Adrenal gland (tissue), 12 donors: Measurements from ENCODE around the gene FRK. TPM values are rescaled to one million over a fixed set of nuclear protein-coding genes. Genes with fewer than 3 reads are reported as not detected.
"Not testable (repeated sequence)": the region's sequence is repeated elsewhere in the genome, so short reads cannot be mapped to it uniquely, and the experiment has no call there.

Source experiments
- DNase-seq, 7 donors: peaks; one replicate each; pipeline ENCODE4 v3.0.0-alpha.2; 2019 to 2020
- H3K27ac ChIP-seq, 5 donors: fragments of 200-600 bp; sonication (generic) in 4 of 5; 1 replicate in 3 of 5; 2 replicates in 2 of 5; pipeline versions ENCODE4 v1.5.1 to v1.8.0; 2016 to 2020; ENCODE audit warnings: mild to moderate bottlenecking in 1 of 5
- H3K27me3 ChIP-seq: fragments of 200-600 bp; 2 replicates; pipeline ENCODE4 v1.8.0; 2021
- H3K36me3 ChIP-seq, 2 donors: fragments of 200-600 bp; replicated peaks in 1 of 2; 1 replicate in 1 of 2; 2 replicates in 1 of 2; pipeline versions ENCODE4 v1.5.1 to v1.8.0; 2018 to 2022
- H3K4me1 ChIP-seq, 2 donors: fragments of 200-600 bp; replicated peaks in 1 of 2; 1 replicate in 1 of 2; 2 replicates in 1 of 2; pipeline versions ENCODE4 v1.5.1 to v1.8.0; 2018 to 2021
- H3K4me3 ChIP-seq, 4 donors: fragments of 200-600 bp; sonication (generic) in 3 of 4; one replicate each; pipeline ENCODE4 v1.5.1; 2016 to 2018
- H3K9me3 ChIP-seq, 3 donors: fragments of 200-600 bp; sonication (generic) in 1 of 3; replicated peaks in 1 of 3; 1 replicate in 2 of 3; 2 replicates in 1 of 3; pipeline versions ENCODE4 v1.5.1 to v1.8.0; 2016 to 2021
- CTCF ChIP-seq, 6 experiments: fragments of 450-650 bp in 4 of 6; fragments of 200-600 bp in 2 of 6; sonication (generic) in 1 of 6; IDR thresholded peaks; 1 replicate in 5 of 6; 2 replicates in 1 of 6; pipeline versions ENCODE4 v1.5.1 to v1.8.0; 2016 to 2021; ENCODE audit warnings: antibody characterized with exemption in 6 of 6, mild to moderate bottlenecking in 2 of 6, moderate library complexity in 1 of 6
- POLR2A ChIP-seq, 2 donors: fragments of 450-650 bp; IDR thresholded peaks; one replicate each; pipeline ENCODE4 v1.6.1; 2017; ENCODE audit warnings: antibody characterized with exemption in 2 of 2, mild to moderate bottlenecking in 2 of 2, moderate library complexity in 1 of 2
- WGBS, 4 donors: extraction: QIAGEN DNeasy Blood & Tissue Kit in 2 of 4; methylation state at CpG; one replicate each; pipeline versions ENCODE4 v1.1.5 to v1.1.7; 2013 to 2017; 5-methylcytosine and 5-hydroxymethylcytosine counted together
- intact Hi-C, 2 donors: fragments of 100-400 bp; cut with DNase I; formaldehyde crosslinking; loops; one replicate each; pipeline versions ENCODE4 v1.14.1 to v1.15.0; 2022 to 2023
- polyA plus RNA-seq, 3 donors: library from polyadenylated mRNA; stranded (reverse); fragments of 200-250 nt in 2 of 3; fragments of 350-450 nt in 1 of 3; fragmentation: Illumina TruSeq in 1 of 3; extraction: RNeasy Lipid Tissue Mini Kit (QIAGEN cat#74804) in 1 of 3; gene quantifications; one replicate each; pipeline ENCODE4 v1.2.3, GENCODE V29; 2013 to 2014
- total RNA-seq, 9 donors: library from RNA; depleted of rRNA in 4 of 9; stranded (reverse); fragments of >200 nt in 4 of 9; fragments of 120-200 nt in 1 of 9; fragmentation: NEBNext Ultra II Directional in 1 of 9; extraction: Animal tissue kit (Norgen Biotek cat#: 25700) in 1 of 9; gene quantifications; one replicate each; pipeline versions ENCODE4 v1.1.0 to v1.2.4, GENCODE V29; 2013 to 2023
- donor health status: healthy with polysubstance abuse.
- donor health status: Bipolar disorder and iron deficiency.
- donor health status: DM: yes; HTN: yes; CAD: no.
- donor health status: DM: no; HTN: no; CAD: no.
- donor health status: DM: no; HTN: no; CAD: no.
- donor health status: DM: yes; HTN: yes; CAD: no.

FRK gene
- total and polyA plus RNA-seq, 12 donors = 0.30 to 5.1 (median 2.5) TPM

- Histone ChIP-seq H3K4me3 (peak within 1 kb of the TSS; percentile 73 to 97 (median 84)), H3K9me3 (no peaks in the 10 kb centered on the region), H3K4me1 (peaks cover 37 to 59% of the 10 kb centered on the region in 2 donors), H3K27me3 (no peaks in the 10 kb centered on the region), H3K27ac (peak within 1 kb of the TSS; percentile 94 to 99 (median 99)), H3K36me3 (no peaks in the 10 kb centered on the region)
- WGBS, 4 donors = 0 to 1% (median 0%) methylated on average over 19 to 87 of the region's 87 CpGs
- peak; percentile 83 to 90 (median 88) for DNase-seq
- TF ChIP-seq CTCF (IDR thresholded peaks at IDR 0.05) = peak in 4 of 6 experiments; percentile 18 to 50 (median 20)
- peak; percentile 71 to 95 for TF ChIP-seq POLR2A (IDR thresholded peaks at IDR 0.05)
- intact Hi-C loops = no loop called here
Observed at GRCh38 chr6:116100419-116101301, 40.0 kb upstream of the FRK start, which contains the start of gene NT5DC1. TSS of gene NT5DC1 (plus strand) at chr6:116100853. CDS start at chr6:116100931, 78 bp downstream.

GRCh38 chr6:116099036-116099435 lies 38.3 kb upstream of the FRK start:
- H3K9me3 ChIP-seq = no peaks in the 10 kb centered on the region
- no peaks in the 10 kb centered on the region for H3K27me3 ChIP-seq
- H3K27ac ChIP-seq = peak overlapping the region in 1 of 5 donors; percentile 99
- 63 to 81% (median 76%) methylated on average over 1 of the region's 1 CpG for WGBS, 4 donors
- H3K36me3 ChIP-seq = no peaks in the 10 kb centered on the region
- peaks cover 31 to 43% of the 10 kb centered on the region in 2 donors for H3K4me1 ChIP-seq
- no peak for TF ChIP-seq POLR2A (IDR thresholded peaks at IDR 0.05)
- TF ChIP-seq CTCF (IDR thresholded peaks at IDR 0.05) = no peak
- intact Hi-C loops = no loop called here
- DNase-seq = no peak
- no peak overlapping the region for H3K4me3 ChIP-seq

GRCh38 chr6:116096979-116097816 lies 36.5 kb upstream of the FRK start:
- TF ChIP-seq CTCF (IDR thresholded peaks at IDR 0.05) (peak; percentile 34 to 78 (median 60)), POLR2A (IDR thresholded peaks at IDR 0.05) (no peak)
- Histone ChIP-seq H3K4me3 (no peak overlapping the region), H3K9me3 (no peaks in the 10 kb centered on the region), H3K27ac (no peak overlapping the region), H3K36me3 (no peaks in the 10 kb centered on the region), H3K27me3 (no peaks in the 10 kb centered on the region), H3K4me1 (peaks cover 28% of the 10 kb centered on the region in 2 donors)
- no peak for DNase-seq
- intact Hi-C loops = loop anchor here in 1 of 2 donors (2.0 kb wide), 1 partner anchor 86 kb away; no protein-coding TSS in a partner anchor
- WGBS, 4 donors = 16 to 73% (median 32%) methylated on average over 2 of the region's 2 CpGs

GRCh38 chr6:116096048-116096759 lies 35.5 kb upstream of the FRK start:
- 87 to 94% (median 92%) methylated on average over 9 of the region's 9 CpGs for WGBS, 4 donors
- H3K4me1 ChIP-seq = peaks cover 18 to 19% of the 10 kb centered on the region in 2 donors
- H3K9me3 ChIP-seq, DNase-seq, H3K27ac ChIP-seq, H3K4me3 ChIP-seq, H3K36me3 ChIP-seq, H3K27me3 ChIP-seq: not testable (repeated sequence)
- intact Hi-C loops = loop anchor here in 1 of 2 donors (2.0 kb wide), 1 partner anchor 85 kb away; no protein-coding TSS in a partner anchor
